LNCAP (cell line): ENCODE measurements around the gene KASH5.

ENCODE experiments used
- CTCF ChIP-seq: fragments of 450-650 bp; IDR thresholded peaks from 2 replicates; pipeline ENCODE4 v1.5.1; 2017; ENCODE audit warnings: mild to moderate bottlenecking

The KASH5 gene

GRCh38 chr19:49364083-49364737 lies 23.8 kb upstream of the KASH5 start:
- no peak for TF ChIP-seq CTCF

DNA sequence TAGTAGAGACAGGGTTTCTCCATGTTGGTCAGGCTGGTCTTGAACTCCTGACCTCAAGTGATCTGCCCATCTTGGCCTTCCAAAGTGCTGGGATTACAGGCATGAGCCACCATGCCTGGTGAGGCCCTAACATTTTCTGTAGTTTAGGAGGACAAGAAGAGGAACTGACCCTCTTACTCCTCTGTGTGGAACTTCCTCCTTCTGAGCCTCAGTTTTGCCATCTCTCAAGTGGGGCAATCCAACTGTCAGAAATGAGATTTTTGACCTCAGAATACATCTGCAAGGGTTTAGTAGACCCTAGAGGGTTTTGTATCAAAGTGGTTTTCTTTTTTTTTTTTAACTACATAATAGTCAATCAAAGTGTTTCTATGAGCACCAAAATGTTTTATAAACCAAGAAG lies 21.9 kb upstream of the KASH5 start:
- no peak for TF ChIP-seq CTCF

DNA sequence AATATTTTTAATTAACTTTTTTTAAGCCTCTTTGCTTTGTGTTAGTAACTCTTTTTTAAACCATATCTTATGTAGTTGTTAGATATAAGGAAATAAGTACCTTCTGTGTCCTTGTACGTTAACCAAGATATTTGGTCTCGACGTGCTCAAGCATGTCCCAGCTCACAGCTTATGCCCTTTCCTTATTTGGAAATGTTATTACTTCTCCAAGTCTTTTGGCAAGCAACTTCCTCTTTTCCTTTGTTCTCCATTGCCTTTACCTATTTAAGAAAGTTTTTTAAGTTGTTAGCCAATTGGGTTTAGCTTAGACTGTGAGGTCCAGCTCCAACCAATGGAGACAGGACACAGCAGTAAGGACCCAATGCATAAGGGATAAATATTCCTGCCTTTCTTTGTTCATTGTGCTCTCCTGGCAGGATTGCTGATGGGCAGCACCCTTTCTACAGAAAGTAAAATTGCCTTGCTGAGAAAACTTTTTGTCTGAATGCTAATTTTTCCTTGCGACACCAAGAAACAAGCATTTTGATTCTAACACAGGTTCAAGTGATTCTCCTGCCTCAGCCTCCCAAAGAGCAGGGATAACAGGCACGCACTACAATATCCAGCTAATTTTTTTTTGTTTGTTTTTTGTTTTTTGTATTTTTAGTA lies 19.2 kb upstream of the KASH5 start:
- TF ChIP-seq CTCF, result no peak

DNA sequence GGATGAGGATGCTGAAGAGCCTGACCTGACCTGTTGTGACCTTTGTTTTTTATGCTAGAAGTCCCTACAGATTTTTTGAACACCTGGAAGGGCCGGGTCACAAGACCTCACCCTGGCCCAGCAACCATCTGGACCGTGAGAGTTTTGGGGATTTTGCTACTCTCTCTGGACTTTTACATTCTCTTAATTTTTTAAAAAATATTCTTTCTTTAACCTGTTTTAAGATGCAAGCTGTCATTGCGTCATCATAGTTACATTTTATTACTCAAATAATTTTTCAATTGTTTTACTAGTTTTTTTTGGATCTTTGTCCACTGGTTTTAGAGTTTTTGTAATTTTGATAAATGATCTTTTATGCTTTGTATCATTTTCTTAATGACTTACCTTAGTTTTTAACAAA lies 16.9 kb upstream of the KASH5 start:
- no peak for TF ChIP-seq CTCF

DNA sequence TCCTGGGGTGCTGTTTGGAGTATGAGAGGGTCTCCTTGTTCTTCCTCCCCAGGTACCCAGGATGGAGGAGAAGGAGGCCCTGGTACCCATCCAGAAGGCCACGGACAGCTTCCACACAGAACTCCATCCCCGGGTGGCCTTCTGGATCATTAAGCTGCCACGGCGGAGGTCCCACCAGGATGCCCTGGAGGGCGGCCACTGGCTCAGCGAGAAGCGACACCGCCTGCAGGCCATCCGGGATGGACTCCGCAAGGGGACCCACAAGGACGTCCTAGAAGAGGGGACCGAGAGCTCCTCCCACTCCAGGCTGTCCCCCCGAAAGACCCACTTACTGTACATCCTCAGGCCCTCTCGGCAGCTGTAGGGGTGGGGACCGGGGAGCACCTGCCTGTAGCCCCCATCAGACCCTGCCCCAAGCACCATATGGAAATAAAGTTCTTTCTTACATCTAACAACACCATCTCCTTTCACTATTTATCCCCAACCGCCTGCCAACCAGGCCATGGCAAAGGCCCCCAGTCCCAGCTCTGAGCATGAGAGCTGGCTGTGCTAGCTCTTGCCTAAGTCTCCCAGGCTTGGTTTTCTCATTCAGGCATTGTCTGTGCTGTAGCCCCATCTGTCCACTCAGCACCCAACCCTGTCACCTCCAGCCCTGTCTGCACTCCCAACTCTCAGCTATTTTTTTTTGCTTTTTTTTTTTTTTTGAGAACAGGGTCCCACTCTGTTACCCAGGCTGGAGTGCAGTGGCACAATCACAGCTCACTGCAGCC lies 13.2 kb upstream of the KASH5 start:
- no peak for TF ChIP-seq CTCF

DNA sequence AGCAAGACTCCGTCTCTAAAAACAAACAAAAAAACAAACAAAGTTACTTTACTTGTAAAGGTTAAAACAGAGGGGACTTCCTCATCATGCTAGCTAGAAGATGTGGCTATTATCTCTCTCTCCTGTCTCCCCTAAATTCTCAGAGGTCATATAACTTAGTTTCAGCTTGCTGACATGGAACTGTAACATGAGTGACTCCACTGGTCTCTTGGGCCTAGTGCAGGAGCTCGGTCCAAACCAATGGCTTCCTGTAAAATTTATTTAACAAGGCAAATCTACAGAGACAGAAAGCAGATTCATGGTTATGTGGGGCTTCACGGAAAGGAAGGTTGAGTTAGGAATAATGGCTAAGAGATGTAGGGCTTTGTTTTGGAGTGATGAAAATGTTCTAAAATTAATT lies 9.5 kb upstream of the KASH5 start:
- no peak for TF ChIP-seq CTCF

- no peak for TF ChIP-seq CTCF
Observed at GRCh38 chr19:49380391-49380790, 7.7 kb upstream of the KASH5 start.
